K562 (cell line): Measurements from ENCODE around the gene RNF145. TPM values are rescaled to one million over a fixed set of nuclear protein-coding genes. Genes with fewer than 3 reads are reported as not detected.
"Not testable (repeated sequence)": the region's sequence is repeated elsewhere in the genome, so short reads cannot be mapped to it uniquely, and the experiment has no call there.

ENCODE experiments used
- ATAC-seq: fragments of 200-7000 bp; cut with Tn5 transposase; 3 replicates; pipeline ENCODE4 v1.9.1; 2020; ENCODE audit warnings: moderate library complexity
- BruUV-seq: library from RNA; stranded (reverse); fragments of 400-500 nt; replicated peaks from 2 replicates; lab custom pipeline; 2021; lab: Mats Ljungman, UMichigan
- CTCF ChIA-PET: fragments of 300-600 bp; formaldehyde crosslinking; extraction: SDS; loops from one replicate; lab custom pipeline; 2021; ENCODE audit warnings: low intra/inter-chr PET ratio; lab: Yijun Ruan, JAX
- POLR2A ChIA-PET: fragments of 300-600, 350-650 bp; sonication (Branson Sonifier 250); formaldehyde crosslinking; extraction: SDS; loops from one replicate; lab custom pipeline; 2021; ENCODE audit warnings: antibody characterized with exemption, inconsistent platforms; lab: Yijun Ruan, JAX
- DNase-seq, 4 experiments: peaks; one replicate each; pipeline versions ENCODE4 v3.0.0 to v3.0.0-alpha.2; 2011 to 2018; ENCODE audit warnings: low spot score in 3 of 4, mixed read lengths in 3 of 4; ENCODE audit errors: extremely low read depth in 1 of 4
- FAIRE-seq: peaks from 2 replicates; lab custom pipeline; 2011; peaks lifted over from hg19 to GRCh38; lab: Jason Lieb, UNC
- H2AFZ ChIP-seq: 2 replicates; pipeline ENCODE4 v1.6.0; 2011; ENCODE audit warnings: low read depth, low read length, control low read depth, inconsistent platforms
- H3K27ac ChIP-seq: fragments of 200-600 bp; 3 replicates; pipeline ENCODE4 v1.8.0; 2011; ENCODE audit warnings: low read depth, mild to moderate bottlenecking, control low read depth, inconsistent platforms, low read length, moderate library complexity, mixed read lengths; ENCODE audit errors: extremely low read depth
- H3K27me3 ChIP-seq, 2 experiments: fragments of 300-600 bp in 1 of 2; 2 replicates in 1 of 2; 3 replicates in 1 of 2; pipeline versions ENCODE4 v1.6.0 to v1.8.0; 2011; ENCODE audit warnings: inconsistent platforms in 2 of 2, low read length in 2 of 2, mild to moderate bottlenecking in 1 of 2, mixed read lengths in 1 of 2, moderate library complexity in 1 of 2; ENCODE audit not compliant: control insufficient read depth in 2 of 2, insufficient read depth in 2 of 2
- H3K36me3 ChIP-seq: fragments of 300-600 bp; 3 replicates; pipeline ENCODE4 v1.8.0; 2011; ENCODE audit warnings: mild to moderate bottlenecking, low read length, inconsistent platforms; ENCODE audit not compliant: control insufficient read depth, insufficient read depth
- H3K4me1 ChIP-seq, 2 experiments: fragments of 200-600 bp in 1 of 2; replicated peaks in 1 of 2; 2 replicates in 1 of 2; 3 replicates in 1 of 2; pipeline versions ENCODE4 v1.5.1 to v1.8.0; 2011; ENCODE audit warnings: inconsistent platforms in 2 of 2, low read length in 2 of 2, mild to moderate bottlenecking in 1 of 2, mixed read lengths in 1 of 2, moderate library complexity in 1 of 2; ENCODE audit not compliant: control insufficient read depth in 2 of 2, insufficient read depth in 2 of 2
- H3K4me2 ChIP-seq: 2 replicates; pipeline ENCODE4 v1.6.1; 2011; ENCODE audit warnings: low read length, control low read depth, inconsistent platforms, mixed read lengths; ENCODE audit not compliant: insufficient read depth
- H3K4me3 ChIP-seq: fragments of 200-600 bp; sonication (generic), shearing (Covaris generic); 2 replicates; pipeline ENCODE4 v1.5.1; 2016; ENCODE audit warnings: control low read depth, inconsistent platforms
- H3K79me2 ChIP-seq: fragments of 200-600 bp; 3 replicates; pipeline ENCODE4 v1.8.0; 2011; ENCODE audit warnings: low read length, inconsistent platforms; ENCODE audit not compliant: control insufficient read depth, insufficient read depth
- H3K9ac ChIP-seq, 2 experiments: 2 replicates each; pipeline versions ENCODE4 v1.6.0 to v1.6.1; 2011; ENCODE audit warnings: low read depth in 2 of 2, low read length in 2 of 2, control low read depth in 1 of 2, inconsistent platforms in 1 of 2, mild to moderate bottlenecking in 1 of 2, mixed read lengths in 1 of 2; ENCODE audit not compliant: insufficient read depth in 1 of 2
- H3K9me1 ChIP-seq: one replicate; pipeline ENCODE4 v1.6.0; 2011; ENCODE audit warnings: inconsistent platforms, mild to moderate bottlenecking, low read length, moderate library complexity; ENCODE audit not compliant: control insufficient read depth, insufficient read depth
- H3K9me3 ChIP-seq: replicated peaks from 2 replicates; pipeline ENCODE4 v1.5.1; 2011; ENCODE audit warnings: low read depth, low read length, inconsistent platforms; ENCODE audit not compliant: control insufficient read depth, insufficient read depth
- H4K20me1 ChIP-seq: replicated peaks from 2 replicates; pipeline ENCODE4 v1.6.1; 2011; ENCODE audit warnings: low read length, inconsistent platforms, mixed read lengths; ENCODE audit not compliant: control insufficient read depth, insufficient read depth
- JUNB ChIP-seq: fragments of 450-650 bp; formaldehyde crosslinking; conservative IDR thresholded peaks from 2 replicates; pipeline ENCODE4 v1.4.0; 2020; ENCODE audit warnings: mild to moderate bottlenecking
- MEIS2 ChIP-seq: fragments of 450-650 bp; IDR thresholded peaks from 2 replicates; pipeline ENCODE4 v1.6.1; 2014; ENCODE audit warnings: mild to moderate bottlenecking; ENCODE audit not compliant: partially characterized antibody
- ZNF212 ChIP-seq: fragments of 450-650 bp; formaldehyde crosslinking; IDR thresholded peaks from 2 replicates; pipeline ENCODE4 v1.4.0; 2020; ENCODE audit warnings: mild to moderate bottlenecking
- ZNF668 ChIP-seq: fragments of 250-450 bp; sonication (Bioruptor Pico); IDR thresholded peaks from 2 replicates; pipeline ENCODE4 v1.8.0; 2022; ENCODE audit warnings: mild to moderate bottlenecking, inconsistent platforms
- ZNF707 ChIP-seq: fragments of 250-450 bp; sonication (Bioruptor Pico); conservative IDR thresholded peaks from 2 replicates; pipeline ENCODE4 v1.8.0; 2022; ENCODE audit warnings: inconsistent platforms, mild to moderate bottlenecking, moderate library complexity
- WGBS: fragments of 100-300 bp; shearing (Covaris generic); methylation state at CpG from one replicate; pipeline ENCODE4 v1.1.6; 2016; ENCODE audit warnings: low coverage, mixed read lengths; ENCODE audit not compliant: insufficient coverage; ENCODE audit errors: missing lambda C conversion rate; 5-methylcytosine and 5-hydroxymethylcytosine counted together
- in situ Hi-C: fragments of 300-500 bp; cut with MboI; formaldehyde crosslinking; loops from 4 replicates; pipeline ENCODE4 v1.15.0; 2018; ENCODE audit warnings: inconsistent platforms, mixed read lengths
- intact Hi-C: fragments of 100-400 bp; cut with micrococcal nuclease; formaldehyde crosslinking; loops from 2 replicates; pipeline ENCODE4 v1.14.2; 2022
- polyA plus RNA-seq, 8 experiments: library from polyadenylated mRNA; depleted of rRNA in 4 of 8; stranded (reverse) in 5 of 8; unstranded in 3 of 8; fragments of >200 nt; fragmentation: Nextera tagmentation in 2 of 8; fragmentation: Illumina TruSeq in 1 of 8; extraction: Ambion mirVana in 2 of 8; extraction: Trizol in 1 of 8; gene quantifications; 2 replicates each; pipeline versions ENCODE4 v1.2.1 to v1.2.3, GENCODE V29; 2011 to 2014; ENCODE audit warnings: inconsistent platforms in 1 of 8, missing spikeins in 1 of 8
- total RNA-seq, 7 experiments: library from RNA; depleted of rRNA in 6 of 7; stranded (reverse); fragments of >200 nt in 6 of 7; fragmentation: Illumina TruSeq in 2 of 7; extraction: Trizol in 2 of 7; gene quantifications; 2 replicates each; pipeline versions ENCODE4 v1.2.1 to v1.2.3, GENCODE V29; 2011 to 2021; ENCODE audit warnings: low replicate concordance in 1 of 7
- TF ChIP-seq, protein P1 (sequence below): fragments of 450-650 bp; IDR thresholded peaks from 2 replicates; pipeline ENCODE4 v1.6.1; 2016; ENCODE audit warnings: low read depth, mild to moderate bottlenecking, moderate library complexity
- TF ChIP-seq, protein P2 (sequence below): sonication (generic); formaldehyde crosslinking; IDR thresholded peaks from 2 replicates; pipeline ENCODE4 v1.8.1; 2023; ENCODE audit warnings: mild to moderate bottlenecking, missing genetic modification reagents
- TF ChIP-seq, protein P3 (sequence below): fragments of 450-650 bp; IDR thresholded peaks from 2 replicates; pipeline ENCODE4 v1.6.1; 2016

The RNF145 gene
- total and polyA plus RNA-seq, 9 of the 15 experiments (the other 6 are each of a cell fraction or from before 2014, with no cell fraction given) = 13.6 to 40.7 (median 25.4) TPM

DNA sequence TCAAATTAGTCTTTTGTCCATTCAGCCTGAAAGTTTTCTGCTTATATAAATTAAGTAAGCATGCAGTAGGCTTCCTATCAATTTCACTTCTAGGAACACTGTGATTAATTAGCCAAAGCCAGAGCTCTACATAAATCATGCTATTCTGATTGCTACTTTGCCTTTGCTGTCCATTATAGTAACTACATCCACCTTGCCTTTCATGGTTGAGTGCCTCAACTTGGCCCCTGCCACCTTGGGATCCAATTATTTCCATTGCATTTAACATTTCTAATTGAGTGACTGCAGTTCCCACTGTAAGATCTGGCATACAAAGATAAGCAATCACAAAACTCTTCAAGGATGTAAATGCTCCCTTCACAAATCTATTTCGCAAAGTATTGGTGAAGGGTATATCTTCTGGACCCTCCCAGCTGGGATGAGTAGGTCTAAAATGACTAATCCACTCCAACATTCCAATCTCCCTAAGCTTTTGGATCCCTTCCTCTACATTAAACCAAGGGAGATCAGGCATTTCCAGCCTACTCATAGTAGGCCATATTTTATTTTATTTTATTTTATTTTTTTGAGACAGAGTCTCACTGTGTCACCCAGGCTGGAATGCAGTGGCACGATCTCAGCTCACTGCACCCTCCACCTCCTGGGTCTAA, 26.6 kb upstream of the RNF145 start:
- intact Hi-C loops, CTCF ChIA-PET: not testable (repeated sequence)
- WGBS = 36% methylated on average over 2 of the region's 2 CpGs

DNA sequence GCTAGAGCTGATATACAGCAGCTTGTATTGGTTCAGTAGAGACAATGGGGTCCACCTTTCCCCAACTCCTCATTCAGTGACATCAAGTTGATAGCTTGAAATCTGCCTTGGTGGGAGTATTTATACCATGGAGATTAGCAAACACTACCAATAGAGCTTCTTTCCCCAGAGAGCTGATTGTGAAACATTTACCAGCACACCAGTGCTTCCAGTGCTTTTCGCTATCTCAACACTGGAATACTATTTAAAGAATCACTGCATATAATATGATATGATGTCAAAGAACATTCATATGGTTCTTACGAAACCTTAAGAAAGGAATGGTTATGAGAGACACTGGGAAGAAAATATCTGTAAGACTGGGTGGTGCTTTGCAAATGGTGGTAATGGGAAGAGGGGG, 21.8 kb upstream of the RNF145 start:
- no peaks in the 10 kb centered on the region; a peak in 2 of 5 replicates for H3K4me1 ChIP-seq
- no peak for FAIRE-seq
- BruUV-seq = no TSS peak
- TF ChIP-seq ZNF668 (CRISPR knock-in tag) = no peak
- TF ChIP-seq, protein P1, sequence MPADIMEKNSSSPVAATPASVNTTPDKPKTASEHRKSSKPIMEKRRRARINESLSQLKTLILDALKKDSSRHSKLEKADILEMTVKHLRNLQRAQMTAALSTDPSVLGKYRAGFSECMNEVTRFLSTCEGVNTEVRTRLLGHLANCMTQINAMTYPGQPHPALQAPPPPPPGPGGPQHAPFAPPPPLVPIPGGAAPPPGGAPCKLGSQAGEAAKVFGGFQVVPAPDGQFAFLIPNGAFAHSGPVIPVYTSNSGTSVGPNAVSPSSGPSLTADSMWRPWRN = no peak
- TF ChIP-seq ZNF707 = no peak
- no peak for TF ChIP-seq ZNF212 (CRISPR knock-in tag)
- TF ChIP-seq, protein P2, sequence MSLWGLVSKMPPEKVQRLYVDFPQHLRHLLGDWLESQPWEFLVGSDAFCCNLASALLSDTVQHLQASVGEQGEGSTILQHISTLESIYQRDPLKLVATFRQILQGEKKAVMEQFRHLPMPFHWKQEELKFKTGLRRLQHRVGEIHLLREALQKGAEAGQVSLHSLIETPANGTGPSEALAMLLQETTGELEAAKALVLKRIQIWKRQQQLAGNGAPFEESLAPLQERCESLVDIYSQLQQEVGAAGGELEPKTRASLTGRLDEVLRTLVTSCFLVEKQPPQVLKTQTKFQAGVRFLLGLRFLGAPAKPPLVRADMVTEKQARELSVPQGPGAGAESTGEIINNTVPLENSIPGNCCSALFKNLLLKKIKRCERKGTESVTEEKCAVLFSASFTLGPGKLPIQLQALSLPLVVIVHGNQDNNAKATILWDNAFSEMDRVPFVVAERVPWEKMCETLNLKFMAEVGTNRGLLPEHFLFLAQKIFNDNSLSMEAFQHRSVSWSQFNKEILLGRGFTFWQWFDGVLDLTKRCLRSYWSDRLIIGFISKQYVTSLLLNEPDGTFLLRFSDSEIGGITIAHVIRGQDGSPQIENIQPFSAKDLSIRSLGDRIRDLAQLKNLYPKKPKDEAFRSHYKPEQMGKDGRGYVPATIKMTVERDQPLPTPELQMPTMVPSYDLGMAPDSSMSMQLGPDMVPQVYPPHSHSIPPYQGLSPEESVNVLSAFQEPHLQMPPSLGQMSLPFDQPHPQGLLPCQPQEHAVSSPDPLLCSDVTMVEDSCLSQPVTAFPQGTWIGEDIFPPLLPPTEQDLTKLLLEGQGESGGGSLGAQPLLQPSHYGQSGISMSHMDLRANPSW (CRISPR knock-in tag) = no peak
- no peak for TF ChIP-seq JUNB (CRISPR knock-in tag)
- in situ Hi-C loops (no loop called here), intact Hi-C loops (no loop called here)
- CTCF ChIA-PET = no interaction called here
- H3K27me3 ChIP-seq = no peaks in the 10 kb centered on the region; a peak in 1 of 5 replicates
- DNase-seq = no peak
- H2AFZ ChIP-seq = no peak overlapping the region
- H3K27ac ChIP-seq = no peak overlapping the region
- no peaks in the 10 kb centered on the region for H3K36me3 ChIP-seq
- H3K4me2 ChIP-seq = no peak overlapping the region
- peak; percentile 32; the same call in 2 of the 3 replicates for ATAC-seq
- 67% methylated on average over 2 of the region's 2 CpGs for WGBS
- no peak overlapping the region for H3K9ac ChIP-seq
- no peaks in the 10 kb centered on the region for H3K9me3 ChIP-seq
- no peak overlapping the region for H3K4me3 ChIP-seq
- POLR2A ChIA-PET = interaction anchor here (0.5 to 1.9 kb wide), 3 partner anchors 14 to 488 kb away, joined by 3 to 5 read pairs (median 4); no protein-coding TSS in a partner anchor
- no peaks in the 10 kb centered on the region for H3K79me2 ChIP-seq
- no peaks in the 10 kb centered on the region for H3K9me1 ChIP-seq
- H4K20me1 ChIP-seq = no peaks in the 10 kb centered on the region

More for the DNA sequence above, 26.6 kb upstream of the RNF145 start:
- H3K9ac ChIP-seq, H3K9me1 ChIP-seq, H4K20me1 ChIP-seq, in situ Hi-C loops, H3K4me3 ChIP-seq, H3K27me3 ChIP-seq, FAIRE-seq, H3K4me2 ChIP-seq, H3K27ac ChIP-seq, H3K36me3 ChIP-seq, BruUV-seq, H3K4me1 ChIP-seq, ATAC-seq, H3K79me2 ChIP-seq, DNase-seq, H3K9me3 ChIP-seq, H2AFZ ChIP-seq: not testable (repeated sequence)
- POLR2A ChIA-PET = interaction anchor here (0.6 to 1.3 kb wide), 3 partner anchors 9 to 36 kb away, joined by 3 to 4 read pairs (median 3); no protein-coding TSS in a partner anchor
- TF ChIP-seq, protein P3, sequence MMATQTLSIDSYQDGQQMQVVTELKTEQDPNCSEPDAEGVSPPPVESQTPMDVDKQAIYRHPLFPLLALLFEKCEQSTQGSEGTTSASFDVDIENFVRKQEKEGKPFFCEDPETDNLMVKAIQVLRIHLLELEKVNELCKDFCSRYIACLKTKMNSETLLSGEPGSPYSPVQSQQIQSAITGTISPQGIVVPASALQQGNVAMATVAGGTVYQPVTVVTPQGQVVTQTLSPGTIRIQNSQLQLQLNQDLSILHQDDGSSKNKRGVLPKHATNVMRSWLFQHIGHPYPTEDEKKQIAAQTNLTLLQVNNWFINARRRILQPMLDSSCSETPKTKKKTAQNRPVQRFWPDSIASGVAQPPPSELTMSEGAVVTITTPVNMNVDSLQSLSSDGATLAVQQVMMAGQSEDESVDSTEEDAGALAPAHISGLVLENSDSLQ = peak; percentile 47
- peak; percentile 35 for TF ChIP-seq MEIS2
